Loucy (cell line): ENCODE data around the gene TFPI.
A peak's percentile ranks its signal among the peaks of the same experiment; 100 is the strongest.

Source experiments
- H2AFZ ChIP-seq: fragments of 200-600 bp; sonication (generic); 2 replicates; pipeline ENCODE4 v1.6.0; 2016; ENCODE audit warnings: antibody characterized with exemption, mild to moderate bottlenecking, low read length, moderate library complexity
- H3F3A ChIP-seq: fragments of 200-600 bp; 2 replicates; pipeline ENCODE4 v1.6.0; 2016; ENCODE audit warnings: antibody characterized with exemption, low read depth, mild to moderate bottlenecking
- H3K27me3 ChIP-seq: fragments of 200-600 bp; sonication (generic); 2 replicates; pipeline ENCODE4 v1.6.1; 2014; ENCODE audit warnings: low read length, mild to moderate bottlenecking; ENCODE audit not compliant: insufficient read depth, poor library complexity, severe bottlenecking
- H3K36me3 ChIP-seq: fragments of 200-600 bp; sonication (generic); 2 replicates; pipeline ENCODE4 v1.6.1; 2016; ENCODE audit warnings: low read length; ENCODE audit not compliant: insufficient read depth
- H3K4me1 ChIP-seq: fragments of 200-600 bp; sonication (generic); 2 replicates; pipeline ENCODE4 v1.5.1; 2014; ENCODE audit warnings: low read length, mild to moderate bottlenecking; ENCODE audit not compliant: insufficient read depth, poor library complexity, severe bottlenecking
- H3K4me2 ChIP-seq: fragments of 200-600 bp; sonication (generic); 2 replicates; pipeline ENCODE4 v1.6.0; 2014; ENCODE audit warnings: antibody characterized with exemption, low read length, low read depth, mild to moderate bottlenecking; ENCODE audit not compliant: poor library complexity, severe bottlenecking
- H3K4me3 ChIP-seq: fragments of 200-600 bp; sonication (generic); 2 replicates; pipeline ENCODE4 v1.5.1; 2014; ENCODE audit warnings: low read length, mild to moderate bottlenecking, mixed read lengths; ENCODE audit not compliant: poor library complexity, severe bottlenecking
- H3K79me2 ChIP-seq: fragments of 200-600 bp; sonication (generic); 2 replicates; pipeline ENCODE4 v1.6.1; 2014; ENCODE audit warnings: low read length; ENCODE audit not compliant: insufficient read depth
- H3K9ac ChIP-seq: fragments of 200-600 bp; sonication (generic); 2 replicates; pipeline ENCODE4 v1.6.0; 2014; ENCODE audit warnings: mild to moderate bottlenecking, low read depth, low read length, moderate library complexity; ENCODE audit not compliant: poor library complexity, severe bottlenecking
- H3K9me2 ChIP-seq: fragments of 200-600 bp; sonication (generic); replicated peaks from 2 replicates; pipeline ENCODE4 v1.6.1; 2016; ENCODE audit warnings: low read depth, low read length, mixed read lengths
- H3K9me3 ChIP-seq: fragments of 200-600 bp; sonication (generic); 2 replicates; pipeline ENCODE4 v1.6.1; 2014; ENCODE audit warnings: mild to moderate bottlenecking, antibody characterized with exemption, low read length, low read depth; ENCODE audit not compliant: insufficient read depth
- H4K20me1 ChIP-seq: fragments of 200-600 bp; sonication (generic); 2 replicates; pipeline ENCODE4 v1.6.0; 2014; ENCODE audit warnings: antibody characterized with exemption, low read length, mild to moderate bottlenecking; ENCODE audit not compliant: insufficient read depth, poor library complexity, severe bottlenecking
- CTCF ChIP-seq: fragments of 200-600 bp; sonication (generic); conservative IDR thresholded peaks from 2 replicates; pipeline ENCODE4 v1.5.1; 2014; ENCODE audit warnings: mild to moderate bottlenecking, antibody characterized with exemption, low read length
- EZH2phosphoT487 ChIP-seq: fragments of 200-600 bp; IDR thresholded peaks from 2 replicates; pipeline ENCODE4 v1.6.1; 2018; ENCODE audit warnings: antibody characterized with exemption, mild to moderate bottlenecking, moderate library complexity, borderline replicate concordance

The TFPI gene

DNA sequence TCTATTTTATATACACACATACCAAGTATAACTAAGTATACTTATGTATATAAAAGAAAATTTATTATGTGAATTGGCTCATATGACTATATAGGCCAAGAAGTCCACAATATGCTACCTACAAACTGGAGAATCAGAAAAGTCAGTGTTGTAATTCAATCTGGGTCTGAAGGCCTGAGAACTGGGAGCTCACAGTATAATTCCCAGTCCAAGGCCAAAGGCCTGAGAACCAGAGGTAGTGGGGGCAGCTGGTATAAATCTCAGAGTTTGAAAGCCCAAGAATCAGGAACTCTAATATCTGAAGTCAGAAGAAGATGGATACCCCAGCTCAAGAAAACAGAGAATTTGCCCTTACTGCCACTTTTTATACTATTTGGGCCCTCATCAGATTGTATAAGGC, 38.9 kb upstream of the TFPI start:
- Histone ChIP-seq H4K20me1 (no peaks in the 10 kb centered on the region), H3K27me3 (no peaks in the 10 kb centered on the region), H3K9me2 (no peaks in the 10 kb centered on the region), H3K4me2 (no peak overlapping the region), H3F3A (no peaks in the 10 kb centered on the region), H3K36me3 (no peaks in the 10 kb centered on the region), H3K9me3 (no peaks in the 10 kb centered on the region; the same call in 1 of the 2 replicates), H2AFZ (no peak overlapping the region), H3K9ac (no peak overlapping the region), H3K4me3 (no peak overlapping the region), H3K79me2 (no peaks in the 10 kb centered on the region), H3K4me1 (no peaks in the 10 kb centered on the region)
- TF ChIP-seq EZH2phosphoT487 (no peak), CTCF (no peak)

- no peak overlapping the region for H2AFZ ChIP-seq
- no peaks in the 10 kb centered on the region for H3K36me3 ChIP-seq
- no peaks in the 10 kb centered on the region for H3K4me1 ChIP-seq
- H3K4me3 ChIP-seq, result no peak overlapping the region
- H3K4me2 ChIP-seq, result no peak overlapping the region
- H4K20me1 ChIP-seq, result no peaks in the 10 kb centered on the region
- no peaks in the 10 kb centered on the region for H3K27me3 ChIP-seq
- H3K79me2 ChIP-seq, result no peaks in the 10 kb centered on the region
- no peaks in the 10 kb centered on the region; the same call in 1 of the 2 replicates for H3K9me3 ChIP-seq
- H3K9ac ChIP-seq, result no peak overlapping the region
- no peak for TF ChIP-seq EZH2phosphoT487
- TF ChIP-seq CTCF, result no peak
- H3F3A ChIP-seq, result no peaks in the 10 kb centered on the region
- H3K9me2 ChIP-seq, result no peaks in the 10 kb centered on the region
These were observed 35.9 kb upstream of the TFPI start for GRCh38 chr2:187590175-187590574.

- H3K4me1 ChIP-seq, result no peaks in the 10 kb centered on the region
- no peaks in the 10 kb centered on the region for H4K20me1 ChIP-seq
- H3K79me2 ChIP-seq, result no peaks in the 10 kb centered on the region
- H3K36me3 ChIP-seq, result no peaks in the 10 kb centered on the region
- H3K9me2 ChIP-seq, result no peaks in the 10 kb centered on the region
- H3K4me3 ChIP-seq, result no peak overlapping the region
- H3K9ac ChIP-seq, result no peak overlapping the region
- peak overlapping the region; percentile 7 for H3K4me2 ChIP-seq
- no peaks in the 10 kb centered on the region for H3K27me3 ChIP-seq
- H3F3A ChIP-seq, result no peaks in the 10 kb centered on the region
- no peaks in the 10 kb centered on the region; the same call in 1 of the 2 replicates for H3K9me3 ChIP-seq
- TF ChIP-seq EZH2phosphoT487 (no peak), CTCF (no peak)
- H2AFZ ChIP-seq, result no peak overlapping the region
These were observed 31.9 kb upstream of the TFPI start for GRCh38 chr2:187586011-187586641.
